AG04450 (cell line): ENCODE results near the gene CDIP1. TPM values are rescaled to one million over a fixed set of nuclear protein-coding genes. Genes with fewer than 3 reads are reported as not detected.

Experiments used
- CTCF ChIA-PET: fragments of 300-600, 350-600 bp; formaldehyde crosslinking; extraction: SDS; loops from one replicate; lab custom pipeline; 2022; ENCODE audit warnings: antibody characterized with exemption, inconsistent platforms; lab: Charles Lee
- POLR2A ChIA-PET: fragments of 350-600 bp; formaldehyde crosslinking; extraction: SDS; loops from one replicate; lab custom pipeline; 2021; ENCODE audit warnings: antibody characterized with exemption, inconsistent platforms; lab: Yijun Ruan, JAX
- DNase-seq: peaks from one replicate; pipeline ENCODE4 v3.0.0-alpha.2; 2011; ENCODE audit warnings: low read depth, low spot score
- H3K27ac ChIP-seq: one replicate; pipeline ENCODE4 v1.5.1; 2012; ENCODE audit warnings: low read depth, low read length, control low read depth
- H3K27me3 ChIP-seq: one replicate; pipeline ENCODE4 v1.6.0; 2012; ENCODE audit warnings: low read length; ENCODE audit not compliant: control insufficient read depth, insufficient read depth
- H3K4me3 ChIP-seq: 2 replicates; pipeline ENCODE4 v1.5.1; 2011; ENCODE audit warnings: mild to moderate bottlenecking, low read depth, low read length, control low read depth
- H3K9me3 ChIP-seq: 2 replicates; pipeline ENCODE4 v1.5.1; 2012; ENCODE audit warnings: low read length; ENCODE audit not compliant: control insufficient read depth, insufficient read depth
- polyA plus RNA-seq: library from polyadenylated mRNA; depleted of rRNA; stranded (reverse); fragments of >200 nt; gene quantifications from 2 replicates; pipeline ENCODE4 v1.2.3, GENCODE V29; 2011
- TF ChIP-seq, protein P1 (sequence below): IDR thresholded peaks from 2 replicates; pipeline ENCODE4 v1.5.1; 2011; ENCODE audit warnings: low read depth, low read length, control low read depth, inconsistent platforms

The CDIP1 gene
- polyA plus RNA-seq, 1 experiment: 12.2 TPM

DNA sequence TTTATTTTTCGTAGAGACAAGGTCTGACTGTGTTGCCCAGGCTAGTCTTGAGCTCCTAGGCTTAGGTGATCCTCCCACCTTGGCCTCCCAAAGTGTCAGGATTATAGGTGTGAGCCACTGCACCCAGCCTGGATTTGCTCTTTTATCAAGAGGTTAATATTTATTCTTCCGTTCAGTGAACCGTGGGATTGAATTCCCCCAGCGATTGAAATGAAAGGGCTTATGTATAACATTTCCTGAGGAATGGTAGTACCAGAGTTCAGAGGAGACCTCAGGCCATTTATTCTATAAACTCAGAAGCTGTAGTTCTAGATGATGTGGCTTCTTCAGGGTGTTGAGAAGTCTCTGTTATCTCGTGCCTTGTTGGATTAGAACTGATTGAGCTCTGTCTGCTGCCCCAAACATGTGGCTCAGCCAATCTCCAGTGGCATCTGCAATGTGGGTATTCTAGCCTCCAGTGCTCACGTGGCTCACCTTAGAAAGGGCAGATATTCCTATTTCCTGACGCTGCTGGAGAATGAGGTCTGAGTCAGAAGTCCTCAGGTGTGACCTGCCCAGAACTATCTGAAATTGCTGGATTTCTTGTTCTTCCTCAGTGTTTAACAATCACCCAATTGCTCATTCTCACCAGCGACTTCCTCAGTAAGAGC, 39.9 kb downstream of the CDIP1 start:
- Histone ChIP-seq H3K9me3 (no peaks in the 10 kb centered on the region), H3K27me3 (no peaks in the 10 kb centered on the region), H3K4me3 (no peak overlapping the region), H3K27ac (no peak overlapping the region)
- TF ChIP-seq, protein P1, sequence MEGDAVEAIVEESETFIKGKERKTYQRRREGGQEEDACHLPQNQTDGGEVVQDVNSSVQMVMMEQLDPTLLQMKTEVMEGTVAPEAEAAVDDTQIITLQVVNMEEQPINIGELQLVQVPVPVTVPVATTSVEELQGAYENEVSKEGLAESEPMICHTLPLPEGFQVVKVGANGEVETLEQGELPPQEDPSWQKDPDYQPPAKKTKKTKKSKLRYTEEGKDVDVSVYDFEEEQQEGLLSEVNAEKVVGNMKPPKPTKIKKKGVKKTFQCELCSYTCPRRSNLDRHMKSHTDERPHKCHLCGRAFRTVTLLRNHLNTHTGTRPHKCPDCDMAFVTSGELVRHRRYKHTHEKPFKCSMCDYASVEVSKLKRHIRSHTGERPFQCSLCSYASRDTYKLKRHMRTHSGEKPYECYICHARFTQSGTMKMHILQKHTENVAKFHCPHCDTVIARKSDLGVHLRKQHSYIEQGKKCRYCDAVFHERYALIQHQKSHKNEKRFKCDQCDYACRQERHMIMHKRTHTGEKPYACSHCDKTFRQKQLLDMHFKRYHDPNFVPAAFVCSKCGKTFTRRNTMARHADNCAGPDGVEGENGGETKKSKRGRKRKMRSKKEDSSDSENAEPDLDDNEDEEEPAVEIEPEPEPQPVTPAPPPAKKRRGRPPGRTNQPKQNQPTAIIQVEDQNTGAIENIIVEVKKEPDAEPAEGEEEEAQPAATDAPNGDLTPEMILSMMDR: no peak
- ChIA-PET POLR2A (no interaction called here), CTCF (interaction anchor here (0.9 to 1.5 kb wide), 3 partner anchors 9 to 50 kb away, joined by 3 read pairs; no protein-coding TSS in a partner anchor)
- no peak for DNase-seq

DNA sequence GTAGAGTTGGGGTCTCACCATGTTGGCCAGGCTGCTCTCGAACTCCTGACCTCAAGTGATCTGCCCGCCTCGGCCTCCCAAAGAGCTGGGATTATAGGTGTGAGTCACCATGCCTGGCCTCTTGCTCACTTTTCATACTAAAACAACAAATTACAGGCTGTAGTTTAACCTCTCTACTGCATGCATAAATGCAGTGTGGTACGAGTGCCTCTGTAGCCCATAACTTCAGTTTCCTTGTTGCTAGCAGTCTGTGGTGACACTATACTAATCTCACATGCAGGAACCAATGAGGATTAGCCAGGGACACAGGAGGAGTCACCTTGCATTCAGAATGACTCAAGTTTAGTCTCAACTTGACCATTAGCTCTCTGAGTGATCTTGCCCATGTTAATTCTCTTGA, 42.3 kb downstream of the CDIP1 start:
- TF ChIP-seq, protein P1: no peak
- ChIA-PET POLR2A (interaction anchor here (0.6 kb wide), 1 partner anchor 72 kb away, joined by 3 read pairs; no protein-coding TSS in a partner anchor), CTCF (interaction anchor here (1.9 kb wide), 1 partner anchor 10 kb away, joined by 4 read pairs; no protein-coding TSS in a partner anchor)
- peak overlapping the region; percentile 74 for H3K27ac ChIP-seq
- no peaks in the 10 kb centered on the region for H3K27me3 ChIP-seq
- H3K4me3 ChIP-seq: no peak overlapping the region
- no peaks in the 10 kb centered on the region for H3K9me3 ChIP-seq
- no peak for DNase-seq

DNA sequence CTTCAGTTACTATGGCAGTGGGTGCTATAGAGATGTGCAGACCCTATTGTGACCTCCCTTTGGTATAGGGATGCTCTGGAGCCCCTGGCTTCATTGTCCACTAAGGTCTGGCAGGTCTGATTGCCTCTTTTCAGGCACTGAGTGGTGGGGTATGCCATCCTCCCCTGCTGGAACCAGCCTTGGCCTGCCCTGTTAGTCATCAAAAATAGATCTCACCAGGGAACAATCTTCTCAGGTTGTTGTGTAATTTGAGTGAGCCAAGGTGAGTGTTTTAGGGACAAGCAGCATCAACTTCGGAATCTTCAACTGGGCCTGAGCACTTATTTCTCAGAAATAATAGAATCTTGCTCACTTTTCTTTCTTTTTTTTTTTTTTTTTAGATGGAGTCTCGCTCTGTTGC, 42.8 kb downstream of the CDIP1 start:
- ChIA-PET POLR2A (no interaction called here), CTCF (interaction anchor here (1.9 kb wide), 1 partner anchor 11 kb away, joined by 4 read pairs; no protein-coding TSS in a partner anchor)
- TF ChIP-seq, protein P1: no peak
- Histone ChIP-seq H3K9me3 (no peaks in the 10 kb centered on the region), H3K27me3 (no peaks in the 10 kb centered on the region), H3K27ac (peak overlapping the region; percentile 74), H3K4me3 (no peak overlapping the region)
- DNase-seq: no peak

DNA sequence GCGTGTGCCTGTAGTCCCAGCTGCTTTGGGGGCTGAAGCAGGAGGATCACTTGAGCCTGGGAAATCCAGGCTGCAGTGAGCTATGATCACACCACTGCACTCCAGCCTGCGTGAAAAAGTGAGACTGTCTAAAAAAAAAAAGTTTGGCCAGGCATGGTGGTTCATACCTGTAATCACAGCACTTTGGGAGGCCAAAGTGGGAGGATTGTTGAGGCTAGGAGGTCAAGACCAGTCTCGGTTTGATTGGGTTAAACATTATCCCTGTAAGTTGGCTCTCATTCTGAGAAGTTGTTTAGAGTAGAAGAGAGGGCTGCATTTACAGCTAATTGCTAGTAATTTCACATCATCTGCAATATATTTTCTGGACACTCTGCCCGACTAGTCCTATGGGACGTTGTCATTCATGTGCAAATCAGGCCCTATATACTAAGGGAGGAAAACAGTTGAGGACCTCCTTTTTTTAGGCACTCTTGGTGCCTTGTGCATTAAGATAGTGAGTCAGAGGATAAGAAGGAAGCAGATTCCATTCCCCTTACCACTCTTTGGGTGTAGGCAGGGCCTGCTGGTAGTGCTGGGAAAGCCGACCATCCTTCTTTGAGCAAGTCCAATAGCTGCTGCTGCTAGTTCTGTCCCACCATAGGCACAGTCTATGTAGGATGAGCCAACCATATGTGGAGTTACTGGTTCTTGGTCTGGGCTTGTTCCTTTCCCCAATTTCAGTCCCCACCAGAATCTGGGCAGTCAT, 43.7 kb downstream of the CDIP1 start:
- no peaks in the 10 kb centered on the region for H3K9me3 ChIP-seq
- no peaks in the 10 kb centered on the region for H3K27me3 ChIP-seq
- ChIA-PET CTCF (interaction anchor here (1.4 to 1.9 kb wide), 2 partner anchors 12 to 129 kb away, joined by 3 to 4 read pairs; partner anchors contain the start of gene MGRN1), POLR2A (no interaction called here)
- TF ChIP-seq, protein P1: no peak
- H3K27ac ChIP-seq: peak overlapping the region; percentile 74
- no peak overlapping the region for H3K4me3 ChIP-seq
- no peak for DNase-seq

DNA sequence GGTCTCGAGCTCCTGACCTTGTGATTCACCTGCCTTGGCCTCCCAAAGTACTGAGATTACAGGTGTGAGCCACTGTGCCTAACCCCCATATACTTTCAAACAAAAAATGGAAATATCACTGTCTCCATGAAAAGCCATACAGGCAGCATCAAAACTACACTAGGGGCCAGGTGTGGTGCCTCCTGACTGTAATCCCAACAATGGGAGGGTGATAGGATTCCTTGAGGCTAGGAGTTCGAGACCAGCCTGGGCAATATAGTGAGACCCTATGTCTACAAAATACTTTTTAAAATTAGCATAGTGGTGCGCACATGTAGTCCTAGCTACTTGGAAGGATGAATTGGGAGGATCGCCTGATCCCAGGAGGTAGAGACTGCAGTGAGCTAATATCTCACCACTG, 46.7 kb downstream of the CDIP1 start:
- Histone ChIP-seq H3K9me3 (no peaks in the 10 kb centered on the region), H3K27me3 (no peaks in the 10 kb centered on the region), H3K27ac (no peak overlapping the region), H3K4me3 (no peak overlapping the region)
- DNase-seq: no peak
- ChIA-PET POLR2A (interaction anchor here (1.8 kb wide), 1 partner anchor 9 kb away, joined by 5 read pairs; no protein-coding TSS in a partner anchor), CTCF (no interaction called here)
- TF ChIP-seq, protein P1: no peak
